ENCODE data around the gene PASD1.

- no peak for TF ChIP-seq POLR2AphosphoS5 (IDR thresholded peaks at IDR 0.05)
- TF ChIP-seq, protein P1, sequence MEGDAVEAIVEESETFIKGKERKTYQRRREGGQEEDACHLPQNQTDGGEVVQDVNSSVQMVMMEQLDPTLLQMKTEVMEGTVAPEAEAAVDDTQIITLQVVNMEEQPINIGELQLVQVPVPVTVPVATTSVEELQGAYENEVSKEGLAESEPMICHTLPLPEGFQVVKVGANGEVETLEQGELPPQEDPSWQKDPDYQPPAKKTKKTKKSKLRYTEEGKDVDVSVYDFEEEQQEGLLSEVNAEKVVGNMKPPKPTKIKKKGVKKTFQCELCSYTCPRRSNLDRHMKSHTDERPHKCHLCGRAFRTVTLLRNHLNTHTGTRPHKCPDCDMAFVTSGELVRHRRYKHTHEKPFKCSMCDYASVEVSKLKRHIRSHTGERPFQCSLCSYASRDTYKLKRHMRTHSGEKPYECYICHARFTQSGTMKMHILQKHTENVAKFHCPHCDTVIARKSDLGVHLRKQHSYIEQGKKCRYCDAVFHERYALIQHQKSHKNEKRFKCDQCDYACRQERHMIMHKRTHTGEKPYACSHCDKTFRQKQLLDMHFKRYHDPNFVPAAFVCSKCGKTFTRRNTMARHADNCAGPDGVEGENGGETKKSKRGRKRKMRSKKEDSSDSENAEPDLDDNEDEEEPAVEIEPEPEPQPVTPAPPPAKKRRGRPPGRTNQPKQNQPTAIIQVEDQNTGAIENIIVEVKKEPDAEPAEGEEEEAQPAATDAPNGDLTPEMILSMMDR (IDR thresholded peaks at IDR 0.05): no peak
Observed at GRCh38 chrX:151687635-151688034, 124.2 kb downstream of the PASD1 start.
